ENCODE measurements around the gene UBE2V1. TPM values are rescaled to one million over a fixed set of nuclear protein-coding genes. Genes with fewer than 3 reads are reported as not detected.

Gene UBE2V1
- total RNA-seq, 2 donors from 2014 or later = 150 to 176 TPM

DNA sequence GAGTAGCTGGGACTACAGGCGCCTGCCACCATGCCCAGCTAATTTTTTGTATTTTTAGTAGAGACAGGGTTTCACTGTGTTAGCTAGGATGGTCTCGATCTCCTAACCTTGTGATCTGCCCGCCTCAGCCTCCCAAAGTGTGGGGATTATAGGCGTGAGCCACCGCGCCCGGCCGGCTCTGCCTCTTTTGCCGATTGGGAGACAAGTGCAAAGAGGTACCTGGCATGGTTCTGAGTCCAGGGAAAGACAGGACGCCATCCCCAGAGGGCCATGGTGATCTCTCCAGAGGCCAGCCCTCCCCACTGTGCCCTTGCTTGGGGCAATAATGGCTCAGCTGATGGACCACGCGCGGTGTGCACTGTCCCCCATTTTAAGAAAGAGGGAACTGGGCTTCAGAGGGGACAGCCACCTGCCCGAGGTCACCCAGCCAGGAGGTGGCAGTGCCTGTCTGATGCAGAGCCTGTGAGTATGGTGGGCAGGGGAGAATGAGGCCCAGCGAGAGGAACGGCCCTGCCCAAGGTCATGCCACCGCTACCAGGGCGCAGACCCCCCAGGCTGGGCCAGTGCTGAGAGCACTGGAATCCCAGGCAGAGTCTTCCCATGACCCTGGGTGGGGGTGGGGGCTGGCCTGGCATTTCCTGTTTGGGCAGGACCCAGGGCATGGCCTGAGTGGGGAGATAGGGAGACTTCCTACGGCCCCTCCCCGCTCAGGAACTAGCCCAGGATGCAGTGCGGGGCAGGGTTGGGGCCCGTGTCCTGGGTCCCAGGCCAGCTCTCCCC lies 69.2 kb downstream of the UBE2V1 start:
- no peak overlapping the region for H3K27ac Mint-ChIP-seq
- no peaks in the 10 kb centered on the region for H3K36me3 Mint-ChIP-seq (ENCODE audit: insufficient read depth in 2 of 2)
- H3K27me3 Mint-ChIP-seq (ENCODE audit: low read depth) = peaks cover 14% of the 10 kb centered on the region
- DNase-seq (no peak), ATAC-seq (replicated peaks in 1 of 2) (no peak)
- H3K4me1 Mint-ChIP-seq (ENCODE audit: low read depth) = peaks cover 21% of the 10 kb centered on the region
- H3K4me3 Mint-ChIP-seq = no peak overlapping the region
- H3K9me3 Mint-ChIP-seq = no peaks in the 10 kb centered on the region

DNA sequence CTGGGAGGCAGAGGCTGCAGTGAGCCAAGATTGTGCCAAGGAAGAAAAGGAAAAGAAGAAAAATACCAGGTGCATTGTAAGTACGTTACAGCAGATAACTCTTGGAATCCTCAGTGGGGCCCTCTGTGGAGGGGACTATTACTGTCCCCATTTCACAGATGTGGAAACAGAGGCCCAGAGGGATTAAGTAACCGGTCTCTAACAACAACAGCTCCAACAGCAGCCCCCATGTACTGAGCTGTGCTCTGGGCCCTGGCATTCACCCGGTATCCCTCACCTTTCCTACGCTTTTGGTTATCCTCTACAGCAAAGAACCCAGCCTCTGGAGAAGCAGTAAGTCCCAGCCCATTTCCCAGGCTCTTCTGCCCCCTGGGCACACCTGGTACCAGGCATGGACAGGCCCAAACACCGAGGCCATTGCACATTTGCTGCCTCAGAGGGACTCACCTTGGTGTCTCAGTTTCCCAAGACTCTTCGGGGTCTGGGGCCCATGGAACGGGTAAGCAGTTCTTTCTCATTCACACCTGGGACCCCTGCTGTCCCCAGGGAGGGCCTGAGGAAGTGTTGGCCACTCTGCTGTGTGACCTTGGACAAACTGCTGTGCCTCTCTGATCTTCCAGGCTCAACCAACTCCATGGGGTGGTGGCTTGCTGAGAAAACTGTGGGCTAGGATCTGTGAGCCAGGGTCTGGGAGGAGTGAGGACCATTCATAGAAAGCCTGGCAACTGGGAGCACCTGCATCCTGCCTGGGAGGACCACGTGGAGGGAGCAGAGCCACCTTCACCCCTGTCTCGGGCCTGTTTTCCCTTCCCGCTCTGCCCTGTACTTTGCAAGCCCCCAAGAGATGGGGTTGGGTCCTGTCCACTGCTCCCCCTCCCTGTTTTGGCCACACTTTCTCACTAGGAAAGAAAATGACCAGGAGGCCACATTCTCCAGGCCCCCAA lies 70.3 kb downstream of the UBE2V1 start:
- H3K4me3 Mint-ChIP-seq = no peak overlapping the region
- H3K27me3 Mint-ChIP-seq (ENCODE audit: low read depth) = peaks cover 9% of the 10 kb centered on the region
- no peaks in the 10 kb centered on the region for H3K9me3 Mint-ChIP-seq
- H3K27ac Mint-ChIP-seq = no peak overlapping the region
- ATAC-seq (replicated peaks in 1 of 2) = no peak
- no peak for DNase-seq
- no peaks in the 10 kb centered on the region for H3K36me3 Mint-ChIP-seq (ENCODE audit: insufficient read depth in 2 of 2)
- peaks cover 10% of the 10 kb centered on the region for H3K4me1 Mint-ChIP-seq (ENCODE audit: low read depth)

DNA sequence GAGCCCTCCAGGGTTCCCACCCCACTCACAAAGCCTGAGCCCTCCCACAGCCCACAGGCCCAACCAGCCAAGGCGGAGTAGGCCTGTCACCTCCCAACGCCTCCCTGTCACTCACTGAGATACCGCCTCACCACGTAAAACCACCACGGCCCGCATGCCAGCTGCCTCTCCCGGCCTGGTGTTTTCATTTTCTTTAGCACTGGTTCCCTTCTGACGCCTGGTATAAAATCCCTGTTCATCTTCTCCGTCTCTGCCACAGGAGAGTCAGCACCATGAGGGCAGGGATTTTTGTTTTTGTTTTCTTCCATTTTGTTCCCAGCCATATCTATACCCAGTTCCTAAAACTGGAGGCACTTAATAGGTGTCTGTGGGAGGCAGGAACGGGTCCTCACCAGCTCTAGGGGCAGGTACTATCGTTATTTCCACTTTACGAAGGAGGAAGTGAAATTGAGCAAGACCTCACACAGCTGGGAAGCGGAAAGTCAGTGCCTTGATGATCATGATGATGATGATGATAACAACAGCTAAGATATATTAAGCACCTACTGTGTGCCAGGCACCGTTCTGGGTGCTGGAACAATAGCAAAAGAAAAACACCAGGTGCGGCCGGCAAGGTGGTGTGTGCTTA lies 71.6 kb downstream of the UBE2V1 start:
- Mint-ChIP-seq H3K27me3 (ENCODE audit: low read depth) (peaks cover 6% of the 10 kb centered on the region), H3K27ac (no peak overlapping the region), H3K9me3 (no peaks in the 10 kb centered on the region), H3K4me3 (no peak overlapping the region), H3K36me3 (ENCODE audit: insufficient read depth in 2 of 2) (no peaks in the 10 kb centered on the region), H3K4me1 (ENCODE audit: low read depth) (peaks cover 5% of the 10 kb centered on the region)
- no peak for ATAC-seq (replicated peaks in 1 of 2)
- no peak for DNase-seq

DNA sequence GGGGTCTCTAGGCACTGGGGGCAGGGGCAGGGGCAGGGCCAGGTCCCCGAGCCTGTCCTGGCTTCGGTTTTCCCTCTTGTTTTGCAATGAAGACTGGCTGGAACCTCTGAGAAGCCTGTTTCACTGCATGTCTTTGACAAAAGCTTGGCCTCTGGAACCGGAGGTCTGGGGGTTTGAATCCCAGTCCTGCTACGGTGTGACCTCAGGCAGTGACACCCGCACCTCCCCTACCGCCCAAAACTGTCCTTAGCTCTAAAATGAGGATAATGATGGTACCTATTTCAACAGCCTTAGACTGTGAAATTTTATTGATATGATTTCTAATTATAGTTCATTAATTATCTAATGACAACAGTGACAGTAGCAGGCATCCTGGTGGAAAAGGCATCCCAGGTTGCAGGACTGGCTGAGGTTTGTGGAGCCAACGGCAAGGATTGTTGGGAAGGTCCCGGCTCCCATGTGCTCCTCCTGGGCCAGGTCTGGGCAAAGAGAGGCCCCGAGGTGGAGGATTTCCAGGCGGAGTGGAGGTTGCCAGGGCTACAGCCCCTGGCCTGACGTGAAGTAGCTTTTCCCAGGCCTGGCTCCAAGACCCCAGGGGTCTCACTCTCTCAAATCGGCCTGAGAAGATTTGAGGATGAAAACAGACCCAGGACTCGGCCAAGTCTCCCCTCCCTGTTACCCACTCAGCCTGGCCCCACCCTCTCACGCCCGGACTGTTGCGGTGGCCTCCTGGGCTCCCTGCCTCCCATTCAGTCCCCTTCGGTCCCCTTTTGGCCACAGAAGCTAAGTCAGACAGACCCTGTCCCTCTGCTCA lies 72.3 kb downstream of the UBE2V1 start:
- peaks cover 6% of the 10 kb centered on the region for H3K27me3 Mint-ChIP-seq (ENCODE audit: low read depth)
- ATAC-seq (replicated peaks in 1 of 2) (no peak), DNase-seq (no peak)
- H3K36me3 Mint-ChIP-seq (ENCODE audit: insufficient read depth in 2 of 2) = no peaks in the 10 kb centered on the region
- H3K27ac Mint-ChIP-seq = no peak overlapping the region
- peaks cover 5% of the 10 kb centered on the region for H3K4me1 Mint-ChIP-seq (ENCODE audit: low read depth)
- no peaks in the 10 kb centered on the region for H3K9me3 Mint-ChIP-seq
- no peak overlapping the region for H3K4me3 Mint-ChIP-seq

DNA sequence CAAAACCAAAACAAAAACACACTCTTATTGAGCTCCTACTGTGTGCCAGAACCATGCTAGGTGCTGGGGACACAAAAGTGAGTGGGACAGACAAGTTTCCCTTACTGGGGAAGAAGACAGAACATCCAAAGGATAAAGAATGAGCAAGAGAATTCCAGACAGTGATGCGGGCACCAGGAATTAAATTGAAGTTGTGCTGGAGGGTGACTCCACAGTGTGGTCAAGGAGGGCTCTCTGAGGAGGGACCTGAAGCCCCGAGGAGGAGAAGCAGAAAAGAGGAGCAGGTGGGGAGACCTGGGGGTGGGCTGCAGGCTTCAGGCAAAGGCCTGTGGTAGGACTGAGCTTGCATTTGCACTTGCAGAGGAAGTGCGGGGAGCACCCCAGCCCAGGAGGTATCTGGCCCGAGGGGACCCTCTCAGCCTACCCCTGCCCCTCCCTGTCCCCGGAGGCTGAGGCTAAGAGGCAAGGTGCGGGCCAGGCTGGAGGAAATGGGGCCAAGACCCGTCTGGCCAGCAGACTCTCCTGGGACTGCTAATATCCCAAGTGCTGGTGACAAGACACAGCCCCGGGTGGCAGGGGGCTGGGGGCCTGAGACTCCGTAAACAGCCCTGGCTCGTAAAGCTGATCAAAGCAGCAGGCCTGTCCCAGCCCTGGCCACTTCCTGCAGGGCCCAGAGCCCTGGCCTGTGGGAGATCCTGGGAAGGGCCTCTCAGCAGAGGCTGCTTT lies 73.1 kb downstream of the UBE2V1 start:
- no peak overlapping the region for H3K4me3 Mint-ChIP-seq
- peaks cover 6% of the 10 kb centered on the region for H3K27me3 Mint-ChIP-seq (ENCODE audit: low read depth)
- no peak overlapping the region for H3K27ac Mint-ChIP-seq
- no peaks in the 10 kb centered on the region for H3K9me3 Mint-ChIP-seq
- H3K4me1 Mint-ChIP-seq (ENCODE audit: low read depth) = peaks cover 5% of the 10 kb centered on the region
- DNase-seq = no peak
- no peak for ATAC-seq (replicated peaks in 1 of 2)
- H3K36me3 Mint-ChIP-seq (ENCODE audit: insufficient read depth in 2 of 2) = no peaks in the 10 kb centered on the region

DNA sequence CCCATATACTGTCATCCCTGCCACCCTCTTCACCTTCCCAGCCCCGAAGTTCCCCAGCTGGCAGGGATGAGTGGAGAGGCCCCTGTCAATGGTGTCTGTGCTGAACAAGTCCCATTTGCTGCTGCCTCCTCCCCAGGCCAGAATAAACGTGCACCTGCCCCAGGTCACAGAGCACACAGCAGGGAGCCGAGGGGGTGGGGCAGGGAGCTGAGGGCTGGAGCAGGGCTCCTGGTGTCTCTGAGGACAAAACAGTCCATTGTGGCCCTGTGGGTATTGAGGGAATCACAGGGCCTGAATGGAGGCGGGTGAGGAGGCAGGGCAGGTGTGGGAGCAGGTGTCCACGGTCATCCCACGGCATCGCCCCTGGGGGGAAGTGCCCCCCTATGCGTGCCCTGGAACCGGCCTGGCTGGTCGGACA lies 74.4 kb downstream of the UBE2V1 start:
- Mint-ChIP-seq H3K27me3 (ENCODE audit: low read depth) (peaks cover 6% of the 10 kb centered on the region), H3K36me3 (ENCODE audit: insufficient read depth in 2 of 2) (no peaks in the 10 kb centered on the region), H3K9me3 (no peaks in the 10 kb centered on the region), H3K4me1 (ENCODE audit: low read depth) (peaks cover 5% of the 10 kb centered on the region), H3K27ac (no peak overlapping the region), H3K4me3 (no peak overlapping the region)
- DNase-seq (no peak), ATAC-seq (replicated peaks in 1 of 2) (no peak)

DNA sequence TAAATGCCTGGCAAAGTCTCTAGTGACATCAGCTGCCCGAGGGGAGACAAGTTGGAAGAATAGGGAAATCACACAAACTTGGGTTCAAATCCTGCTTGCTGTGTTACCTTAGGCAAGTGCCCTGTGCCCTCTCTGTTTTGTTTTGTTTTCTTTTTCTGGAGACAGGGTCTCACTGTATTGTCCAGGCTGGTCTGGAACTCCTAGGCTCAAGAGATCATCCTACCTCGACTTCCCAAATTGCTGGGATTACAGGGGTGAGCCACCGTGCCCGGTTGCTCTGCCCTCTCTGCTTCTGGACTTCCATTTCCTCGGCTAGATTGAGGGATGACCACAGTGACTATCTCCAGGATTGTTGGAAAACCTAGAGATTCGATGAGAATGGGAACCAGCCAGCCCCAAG lies 74.8 kb downstream of the UBE2V1 start:
- DNase-seq (no peak), ATAC-seq (replicated peaks in 1 of 2) (no peak)
- Mint-ChIP-seq H3K27ac (no peak overlapping the region), H3K4me3 (no peak overlapping the region), H3K9me3 (no peaks in the 10 kb centered on the region), H3K4me1 (ENCODE audit: low read depth) (peaks cover 5% of the 10 kb centered on the region), H3K27me3 (ENCODE audit: low read depth) (peaks cover 6% of the 10 kb centered on the region), H3K36me3 (ENCODE audit: insufficient read depth in 2 of 2) (no peaks in the 10 kb centered on the region)

DNA sequence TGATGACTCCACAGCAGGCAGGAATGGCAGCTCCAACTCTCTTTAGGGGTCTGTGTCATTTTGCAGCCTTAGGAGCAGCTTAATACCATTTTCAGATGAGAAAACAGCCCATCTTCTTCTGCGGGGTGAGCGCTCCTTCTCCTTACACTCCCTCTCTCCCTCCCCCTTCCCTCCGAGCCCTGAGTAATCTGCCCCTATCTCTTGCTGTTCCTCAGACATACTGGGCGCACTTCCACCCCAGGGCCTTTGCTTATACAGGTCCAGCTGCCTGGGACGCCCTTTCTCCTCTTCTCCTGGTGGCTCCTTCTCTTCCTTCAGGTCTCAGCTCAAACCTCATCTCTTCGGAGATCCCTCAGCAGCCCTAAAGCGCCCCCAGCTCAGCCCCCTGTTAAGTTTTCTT lies 75.4 kb downstream of the UBE2V1 start:
- H3K4me3 Mint-ChIP-seq = no peak overlapping the region
- peaks cover 6% of the 10 kb centered on the region for H3K27me3 Mint-ChIP-seq (ENCODE audit: low read depth)
- DNase-seq (no peak), ATAC-seq (replicated peaks in 1 of 2) (no peak)
- peaks cover 5% of the 10 kb centered on the region for H3K4me1 Mint-ChIP-seq (ENCODE audit: low read depth)
- H3K36me3 Mint-ChIP-seq (ENCODE audit: insufficient read depth in 2 of 2) = no peaks in the 10 kb centered on the region
- no peak overlapping the region for H3K27ac Mint-ChIP-seq
- no peaks in the 10 kb centered on the region for H3K9me3 Mint-ChIP-seq

DNA sequence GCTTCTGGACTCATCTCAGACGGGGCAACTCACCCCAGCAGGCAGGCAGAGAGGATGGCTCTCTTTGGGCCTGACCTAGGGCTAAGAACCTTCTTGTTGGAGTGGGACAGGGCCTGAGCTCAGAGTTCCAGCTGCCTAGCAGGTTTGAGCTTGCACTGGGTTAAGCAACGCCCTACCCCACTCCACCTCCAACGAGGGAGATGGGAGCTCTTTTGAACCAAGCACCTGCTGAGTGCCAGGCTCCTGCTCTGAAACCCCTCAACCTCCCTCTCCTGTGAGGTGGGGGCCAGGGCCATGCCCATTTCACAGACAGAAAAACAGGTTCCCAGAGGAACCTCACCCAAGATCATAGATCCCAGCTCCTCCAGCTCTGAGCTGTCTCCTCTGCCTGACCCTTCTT lies 75.8 kb downstream of the UBE2V1 start:
- no peak for ATAC-seq (replicated peaks in 1 of 2)
- H3K4me1 Mint-ChIP-seq (ENCODE audit: low read depth) = peaks cover 5% of the 10 kb centered on the region

DNA sequence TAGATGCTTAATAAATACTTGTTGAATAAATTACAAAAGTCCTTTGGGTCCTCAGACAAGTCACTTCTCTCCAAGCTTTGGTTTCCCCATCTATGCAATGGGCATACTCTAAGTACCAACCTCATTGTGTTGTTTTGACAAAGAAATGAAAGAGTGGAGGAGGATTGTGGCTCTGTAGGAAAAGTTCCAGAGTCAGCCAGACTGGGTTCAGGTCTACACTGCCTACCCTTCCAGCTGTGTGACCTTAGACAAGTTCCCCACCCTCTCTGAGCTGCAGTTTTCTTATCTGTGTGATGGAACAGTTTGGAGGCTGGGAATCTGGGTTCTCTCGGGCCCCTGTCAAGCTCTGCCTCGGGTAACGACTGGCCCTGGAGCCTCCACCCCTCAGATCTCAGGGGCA lies 76.2 kb downstream of the UBE2V1 start:
- DNase-seq = no peak
- Mint-ChIP-seq H3K27ac (no peak overlapping the region), H3K27me3 (ENCODE audit: low read depth) (peaks cover 6% of the 10 kb centered on the region), H3K4me1 (ENCODE audit: low read depth) (peaks cover 5% of the 10 kb centered on the region), H3K4me3 (no peak overlapping the region), H3K36me3 (ENCODE audit: insufficient read depth in 2 of 2) (no peaks in the 10 kb centered on the region), H3K9me3 (no peaks in the 10 kb centered on the region)
- ATAC-seq (replicated peaks in 1 of 2) = no peak

More for the DNA sequence above, 75.8 kb downstream of the UBE2V1 start:
- H3K9me3 Mint-ChIP-seq = no peaks in the 10 kb centered on the region
- no peak overlapping the region for H3K4me3 Mint-ChIP-seq
- peaks cover 6% of the 10 kb centered on the region for H3K27me3 Mint-ChIP-seq (ENCODE audit: low read depth)
- no peak overlapping the region for H3K27ac Mint-ChIP-seq
- H3K36me3 Mint-ChIP-seq (ENCODE audit: insufficient read depth in 2 of 2) = no peaks in the 10 kb centered on the region
- DNase-seq = no peak

DNA sequence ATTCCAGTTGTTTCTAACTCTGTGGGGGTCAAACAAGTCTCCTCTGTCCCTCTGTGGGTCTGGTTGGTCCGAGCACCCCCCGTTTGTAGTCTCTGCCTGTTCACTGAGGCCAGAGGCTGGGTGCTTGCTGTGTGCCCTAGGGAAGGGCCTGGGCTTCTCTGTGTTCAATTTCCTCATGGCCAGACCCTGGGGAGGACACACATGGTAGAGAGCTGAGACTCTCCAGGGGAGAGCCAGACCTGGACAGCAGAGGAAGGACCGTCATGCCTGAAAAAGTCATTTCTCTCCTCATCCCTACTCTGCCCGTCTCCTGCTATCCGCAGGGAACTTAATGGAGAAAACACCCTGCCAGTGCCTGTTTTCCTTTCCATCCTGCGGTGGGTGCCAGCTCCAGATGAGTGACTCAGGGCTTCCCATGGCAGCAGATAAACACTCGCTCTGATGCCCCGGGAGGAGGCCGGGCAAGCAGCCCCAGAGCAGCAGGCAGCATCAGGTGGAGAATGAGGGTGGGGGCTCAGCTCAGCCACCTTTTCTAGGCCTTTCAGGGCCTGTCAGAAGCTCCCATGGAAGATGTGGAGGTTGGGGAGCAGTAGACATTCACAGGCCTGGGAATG lies 78.3 kb downstream of the UBE2V1 start:
- ATAC-seq (replicated peaks in 1 of 2) (no peak), DNase-seq (no peak)
- Mint-ChIP-seq H3K4me1 (ENCODE audit: low read depth) (no peaks in the 10 kb centered on the region), H3K9me3 (no peaks in the 10 kb centered on the region), H3K36me3 (ENCODE audit: insufficient read depth in 2 of 2) (no peaks in the 10 kb centered on the region), H3K27ac (no peak overlapping the region), H3K4me3 (no peak overlapping the region), H3K27me3 (ENCODE audit: low read depth) (peaks cover 6% of the 10 kb centered on the region)
